IMR-90 (cell line): ENCODE results near the gene PRPF8. TPM values are rescaled to one million over a fixed set of nuclear protein-coding genes. Genes with fewer than 3 reads are reported as not detected.

Experiments used
- ATAC-seq: fragments of 200-7000 bp; cut with Tn5 transposase; 2 replicates; pipeline ENCODE4 v1.9.1; 2020; ENCODE audit warnings: low read depth, mild to moderate bottlenecking, moderate library complexity
- BruUV-seq: library from RNA; stranded (reverse); fragments of 400-500 nt; replicated peaks from 2 replicates; lab custom pipeline; 2021; lab: Mats Ljungman, UMichigan
- CTCF ChIA-PET: fragments of 300-600 bp; formaldehyde crosslinking; extraction: SDS; loops from one replicate; lab custom pipeline; 2021; ENCODE audit warnings: antibody characterized with exemption; lab: Yijun Ruan, JAX
- POLR2A ChIA-PET: fragments of 300-600 bp; sonication (Branson Sonifier 250); formaldehyde crosslinking; loops from one replicate; lab custom pipeline; 2022; ENCODE audit warnings: antibody characterized with exemption; ENCODE audit not compliant: unreplicated experiment; lab: Charles Lee
- DNase-seq: peaks from one replicate; pipeline ENCODE4 v3.0.0; 2013
- H2AFZ ChIP-seq: replicated peaks from 2 replicates; pipeline ENCODE3; 2013; ENCODE audit warnings: low read length, mild to moderate bottlenecking; ENCODE audit not compliant: poor library complexity
- H2AK5ac ChIP-seq: 2 replicates; pipeline ENCODE4 v1.6.1; 2013; ENCODE audit warnings: low read depth, low read length, inconsistent platforms
- H2AK9ac ChIP-seq: replicated peaks from 2 replicates; pipeline ENCODE3; 2013; ENCODE audit warnings: mild to moderate bottlenecking, low read depth, low read length, moderate library complexity; ENCODE audit not compliant: poor library complexity
- H2BK120ac ChIP-seq: 2 replicates; pipeline ENCODE4 v1.6.1; 2013; ENCODE audit warnings: low read depth, low read length, inconsistent platforms
- H2BK15ac ChIP-seq: 3 replicates; pipeline ENCODE4 v1.6.1; 2013; ENCODE audit warnings: low read depth, low read length, inconsistent platforms
- H2BK20ac ChIP-seq: 2 replicates; pipeline ENCODE4 v1.6.1; 2013; ENCODE audit warnings: low read depth, mild to moderate bottlenecking, inconsistent platforms, low read length, moderate library complexity
- H2BK5ac ChIP-seq: 2 replicates; pipeline ENCODE4 v1.6.1; 2013; ENCODE audit warnings: mild to moderate bottlenecking, low read depth, low read length, inconsistent platforms; ENCODE audit not compliant: poor library complexity, severe bottlenecking
- H3K14ac ChIP-seq: replicated peaks from 2 replicates; pipeline ENCODE4 v1.6.1; 2013; ENCODE audit warnings: low read depth, low read length, inconsistent platforms
- H3K18ac ChIP-seq: 2 replicates; pipeline ENCODE4 v1.6.1; 2013; ENCODE audit warnings: low read depth, low read length, control low read depth
- H3K23ac ChIP-seq: 2 replicates; pipeline ENCODE4 v1.6.1; 2013; ENCODE audit warnings: low read depth, low read length, inconsistent platforms
- H3K27ac ChIP-seq: 2 replicates; pipeline ENCODE4 v1.5.1; 2013; ENCODE audit warnings: mild to moderate bottlenecking, control low read depth, low read length; ENCODE audit not compliant: insufficient read depth
- H3K27me3 ChIP-seq: 2 replicates; pipeline ENCODE4 v1.6.1; 2013; ENCODE audit warnings: low read length; ENCODE audit not compliant: control insufficient read depth, insufficient read depth
- H3K36me3 ChIP-seq: 2 replicates; pipeline ENCODE4 v1.6.1; 2013; ENCODE audit warnings: low read length, mixed read lengths; ENCODE audit not compliant: control insufficient read depth, insufficient read depth
- H3K4ac ChIP-seq: 2 replicates; pipeline ENCODE4 v1.6.1; 2013; ENCODE audit warnings: low read depth, low read length, inconsistent platforms
- H3K4me1 ChIP-seq: 2 replicates; pipeline ENCODE4 v1.6.1; 2013; ENCODE audit warnings: low read length, mixed read lengths; ENCODE audit not compliant: control insufficient read depth, insufficient read depth
- H3K4me2 ChIP-seq: 2 replicates; pipeline ENCODE4 v1.6.1; 2013; ENCODE audit warnings: low read depth, mild to moderate bottlenecking, control low read depth, low read length, moderate library complexity
- H3K4me3 ChIP-seq: 2 replicates; pipeline ENCODE4 v1.5.1; 2013; ENCODE audit warnings: low read depth, mild to moderate bottlenecking, control low read depth, low read length, moderate library complexity; ENCODE audit not compliant: insufficient read depth
- H3K56ac ChIP-seq: 2 replicates; pipeline ENCODE4 v1.6.1; 2013; ENCODE audit warnings: low read length, inconsistent platforms; ENCODE audit not compliant: insufficient read depth; ENCODE audit errors: extremely low read depth
- H3K79me1 ChIP-seq, 2 experiments: 2 replicates each; pipeline ENCODE4 v1.6.1; 2013; ENCODE audit warnings: low read length in 2 of 2, inconsistent platforms in 1 of 2, low read depth in 1 of 2
- H3K9ac ChIP-seq: 2 replicates; pipeline ENCODE4 v1.6.1; 2013; ENCODE audit warnings: low read depth, low read length, control low read depth
- H3K9me1 ChIP-seq: 2 replicates; pipeline ENCODE4 v1.6.1; 2013; ENCODE audit warnings: low read length, inconsistent platforms; ENCODE audit not compliant: insufficient read depth
- H3K9me3 ChIP-seq: 2 replicates; pipeline ENCODE4 v1.6.1; 2013; ENCODE audit warnings: low read length; ENCODE audit not compliant: control insufficient read depth, insufficient read depth
- H4K20me1 ChIP-seq: 2 replicates; pipeline ENCODE4 v1.6.1; 2013; ENCODE audit warnings: low read length, inconsistent platforms; ENCODE audit not compliant: insufficient read depth
- H4K5ac ChIP-seq: 2 replicates; pipeline ENCODE4 v1.6.1; 2013; ENCODE audit warnings: mild to moderate bottlenecking, low read depth, low read length, control low read depth
- H4K8ac ChIP-seq, 2 experiments: 2 replicates each; pipeline ENCODE4 v1.6.1; 2013; ENCODE audit warnings: low read depth in 2 of 2, low read length in 2 of 2, control low read depth in 1 of 2, inconsistent platforms in 1 of 2
- H4K91ac ChIP-seq: 2 replicates; pipeline ENCODE4 v1.6.1; 2013; ENCODE audit warnings: low read depth, low read length, inconsistent platforms; ENCODE audit not compliant: insufficient read depth
- BHLHE40 ChIP-seq: fragments of 150-350 bp; IDR thresholded peaks from 2 replicates; pipeline ENCODE4 v1.6.1; 2016; ENCODE audit warnings: mild to moderate bottlenecking, low read depth, low read length
- CEBPB ChIP-seq: IDR thresholded peaks from 2 replicates; pipeline ENCODE4 v1.6.1; 2012; ENCODE audit warnings: low read depth, low read length, improper control_type of control experiment
- CHD1 ChIP-seq: IDR thresholded peaks from 2 replicates; pipeline ENCODE4 v1.6.1; 2012; ENCODE audit warnings: low read depth, low read length, improper control_type of control experiment
- CTCF ChIP-seq: conservative IDR thresholded peaks from 2 replicates; pipeline ENCODE4 v1.5.1; 2012; ENCODE audit warnings: mild to moderate bottlenecking, low read depth, low read length, improper control_type of control experiment
- ELK1 ChIP-seq: fragments of 150-350 bp; IDR thresholded peaks from 2 replicates; pipeline ENCODE4 v1.6.1; 2016; ENCODE audit warnings: low read depth, mild to moderate bottlenecking, low read length, moderate library complexity, borderline replicate concordance
- FOS ChIP-seq: fragments of 150-350 bp; IDR thresholded peaks from 2 replicates; pipeline ENCODE4 v1.6.1; 2016; ENCODE audit warnings: low read depth, low read length
- MAFK ChIP-seq: IDR thresholded peaks from 2 replicates; pipeline ENCODE4 v1.6.1; 2012; ENCODE audit warnings: low read depth, low read length, improper control_type of control experiment
- MAZ ChIP-seq: IDR thresholded peaks from 2 replicates; pipeline ENCODE4 v1.6.1; 2012; ENCODE audit warnings: low read depth, mild to moderate bottlenecking, low read length, improper control_type of control experiment, moderate library complexity, borderline replicate concordance
- MXI1 ChIP-seq: IDR thresholded peaks from 2 replicates; pipeline ENCODE4 v1.6.1; 2012; ENCODE audit warnings: low read depth, mild to moderate bottlenecking, low read length, moderate library complexity, borderline replicate concordance
- NFE2L2 ChIP-seq: fragments of 150-350 bp; IDR thresholded peaks from 2 replicates; pipeline ENCODE4 v1.6.1; 2016; ENCODE audit warnings: low read depth, mild to moderate bottlenecking, low read length
- POLR2A ChIP-seq: IDR thresholded peaks from 2 replicates; pipeline ENCODE4 v1.6.1; 2012; ENCODE audit warnings: mild to moderate bottlenecking, low read depth, low read length
- RAD21 ChIP-seq: IDR thresholded peaks from 2 replicates; pipeline ENCODE4 v1.6.1; 2012; ENCODE audit warnings: low read length, improper control_type of control experiment
- RCOR1 ChIP-seq: IDR thresholded peaks from 2 replicates; pipeline ENCODE4 v1.6.1; 2012; ENCODE audit warnings: mild to moderate bottlenecking, low read length, improper control_type of control experiment; ENCODE audit not compliant: insufficient replicate concordance
- RFX5 ChIP-seq: IDR thresholded peaks from 2 replicates; pipeline ENCODE4 v1.8.0; 2012; ENCODE audit warnings: low read depth, mild to moderate bottlenecking, low read length, moderate library complexity
- SMC3 ChIP-seq: fragments of 150-350 bp; IDR thresholded peaks from 2 replicates; pipeline ENCODE4 v1.6.1; 2016; ENCODE audit warnings: low read depth, mild to moderate bottlenecking, antibody characterized with exemption, low read length, moderate library complexity
- USF2 ChIP-seq: fragments of 150-350 bp; IDR thresholded peaks from 2 replicates; pipeline ENCODE4 v1.6.1; 2017; ENCODE audit warnings: mild to moderate bottlenecking, antibody characterized with exemption, low read length, low read depth
- WGBS, 2 experiments: methylation state at CpG; one replicate each; pipeline versions ENCODE4 v1.1.5 to v1.1.7; 2013; ENCODE audit warnings: missing lambda C conversion rate in 2 of 2; ENCODE audit not compliant: insufficient read length in 1 of 2; ENCODE audit errors: extremely low coverage in 2 of 2; 5-methylcytosine and 5-hydroxymethylcytosine counted together
- dilution Hi-C: fragments of 300-500 bp; cut with HindIII; formaldehyde crosslinking; loops from one replicate; pipeline ENCODE4 v1.14.3; 2018; ENCODE audit warnings: low sequenced_read_pairs; ENCODE audit not compliant: unreplicated experiment
- in situ Hi-C: fragments of 300-500 bp; cut with MboI; formaldehyde crosslinking; loops from 3 replicates; pipeline ENCODE4 v1.14.3; 2019; ENCODE audit warnings: low sequenced_read_pairs, inconsistent platforms, mixed read lengths
- intact Hi-C: fragments of 100-400 bp; cut with micrococcal nuclease; formaldehyde crosslinking; loops from 2 replicates; pipeline ENCODE4 v1.10.0; 2022
- polyA plus RNA-seq, 3 experiments: library from polyadenylated mRNA; depleted of rRNA; stranded (reverse); fragments of >200 nt; gene quantifications; 2 replicates each; pipeline ENCODE4 v1.2.3, GENCODE V29; 2012; ENCODE audit warnings: low replicate concordance in 1 of 3
- total RNA-seq: library from RNA; depleted of rRNA; stranded (reverse); fragments of >200 nt; gene quantifications from 2 replicates; pipeline ENCODE4 v1.2.3, GENCODE V29; 2012

Gene PRPF8
- total and polyA plus RNA-seq, 2 of the 4 experiments (the other 2 are of a cell fraction), result 141 to 160 TPM

- peak; percentile 42 for ATAC-seq
- Histone ChIP-seq H3K18ac (no peak overlapping the region), H3K4me2 (no peak overlapping the region), H2AK9ac (peak overlapping the region; percentile 24), H2BK5ac (no peak overlapping the region), H3K9me3 (peaks cover 3% of the 10 kb centered on the region; the same call in 1 of the 2 replicates), H3K14ac (no peak overlapping the region), H3K56ac (no peak overlapping the region), H3K23ac (no peak overlapping the region; the same call in 1 of the 2 replicates), H3K36me3 (no peaks in the 10 kb centered on the region), H2AK5ac (no peak overlapping the region; the same call in 1 of the 2 replicates), H2BK15ac (no peak overlapping the region), H4K20me1 (no peaks in the 10 kb centered on the region), H3K4ac (no peak overlapping the region), H3K9ac (no peak overlapping the region), H4K5ac (no peak overlapping the region), H4K8ac (no peak overlapping the region), H3K27me3 (no peaks in the 10 kb centered on the region), H2BK120ac (no peak overlapping the region), H4K91ac (no peak overlapping the region), H2AFZ (peak overlapping the region; percentile 61), H3K4me1 (peaks cover 4% of the 10 kb centered on the region; the same call in 1 of the 2 replicates), H2BK20ac (no peak overlapping the region), H3K9me1 (0 out of 2 replicates have a peak, but pooled peaks cover under 1% of the 10 kb centered on the region), H3K79me1 (no peaks in the 10 kb centered on the region), H3K27ac (no peak overlapping the region), H3K4me3 (no peak overlapping the region)
- no peak for TF ChIP-seq CTCF
- no peak for TF ChIP-seq USF2
- TF ChIP-seq MAFK, result no peak
- TF ChIP-seq BHLHE40, result no peak
- TF ChIP-seq RAD21, result no peak
- no peak for TF ChIP-seq MAZ
- no peak for TF ChIP-seq CHD1
- no peak for TF ChIP-seq RFX5
- no peak for TF ChIP-seq CEBPB
- no peak for TF ChIP-seq NFE2L2
- TF ChIP-seq ELK1, result no peak
- TF ChIP-seq SMC3, result no peak
- TF ChIP-seq POLR2A, result no peak
- no peak for TF ChIP-seq MXI1
- TF ChIP-seq RCOR1, result no peak
- no peak for TF ChIP-seq FOS
- DNase-seq, result no peak
- dilution Hi-C loops, result no loop called here
- 83% methylated on average over 1 of the region's 5 CpGs; no CpG with 5 or more reads in 1 of the 2 experiments for WGBS, 2 experiments
- in situ Hi-C loops, result no loop called here
- POLR2A ChIA-PET, result interaction anchor here (0.7 kb wide), 1 partner anchor 65 kb away, joined by 12 read pairs; no protein-coding TSS in a partner anchor
- BruUV-seq, result no TSS peak
- CTCF ChIA-PET, result no interaction called here
- intact Hi-C loops, result no loop called here
Measured at GRCh38 chr17:1697681-1698080, 13.0 kb upstream of the PRPF8 start.
